ENCODE results near the gene LTBP4. TPM values are rescaled to one million over a fixed set of nuclear protein-coding genes. Genes with fewer than 3 reads are reported as not detected.

The LTBP4 gene
- total RNA-seq, 1 donor from 2014 or later, result 430 TPM

DNA sequence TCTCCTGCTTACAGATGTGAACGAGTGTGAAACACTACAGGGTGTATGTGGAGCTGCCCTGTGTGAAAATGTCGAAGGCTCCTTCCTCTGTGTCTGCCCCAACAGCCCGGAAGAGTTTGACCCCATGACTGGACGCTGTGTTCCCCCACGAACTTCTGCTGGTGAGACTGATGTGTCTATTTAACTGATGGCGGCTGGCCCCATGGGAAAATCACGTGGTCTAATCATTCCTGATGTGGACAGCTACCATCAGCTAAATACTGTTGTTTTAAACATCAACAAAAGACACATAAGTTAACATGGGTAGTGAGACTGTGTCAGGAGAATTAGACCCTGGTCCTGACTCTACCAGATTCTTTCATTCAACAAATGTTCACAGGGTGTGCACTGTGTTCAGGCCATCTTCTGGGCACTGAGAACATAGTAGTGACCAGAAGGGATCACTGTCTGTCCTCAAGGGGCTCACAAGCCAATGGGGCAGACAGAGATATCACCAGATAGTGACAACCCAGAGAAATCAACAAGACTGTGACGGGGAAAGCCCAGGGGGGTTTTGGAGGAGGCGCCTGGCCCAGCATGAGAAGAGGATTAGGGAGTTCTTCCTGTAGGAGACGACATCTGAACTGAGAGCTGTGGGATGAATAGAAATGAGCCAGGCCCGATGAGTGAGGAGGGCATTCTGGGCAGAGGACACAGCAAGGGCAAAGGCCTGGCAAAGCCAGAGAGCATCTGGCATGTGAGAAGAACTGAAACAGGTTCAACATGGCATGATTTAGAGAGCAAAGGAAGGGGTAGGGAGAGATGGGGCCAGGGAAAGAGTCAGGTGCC, 18.4 kb downstream of the LTBP4 start:
- H3K9me3 ChIP-seq, result no peaks in the 10 kb centered on the region
- no peak for ATAC-seq
- no peak for TF ChIP-seq CTCF (IDR thresholded peaks at IDR 0.05)
- H3K4me3 ChIP-seq, result no peak overlapping the region
- H3K27ac ChIP-seq, result no peak overlapping the region
- no peak for DNase-seq
- peaks cover 2% of the 10 kb centered on the region for H3K4me1 ChIP-seq
- peaks cover 26% of the 10 kb centered on the region for H3K36me3 ChIP-seq
- intact Hi-C loops (cut with DNase I), result no loop called here
- no peaks in the 10 kb centered on the region for H3K27me3 ChIP-seq

- Histone ChIP-seq H3K9me3 (no peaks in the 10 kb centered on the region), H3K36me3 (peaks cover 26% of the 10 kb centered on the region), H3K27me3 (no peaks in the 10 kb centered on the region), H3K27ac (no peak overlapping the region), H3K4me1 (no peaks in the 10 kb centered on the region), H3K4me3 (no peak overlapping the region)
- TF ChIP-seq CTCF (IDR thresholded peaks at IDR 0.05), result no peak
- no peak for DNase-seq
- ATAC-seq, result no peak
- intact Hi-C loops (cut with DNase I), result no loop called here
These were observed 19.0 kb downstream of the LTBP4 start for GRCh38 chr19:40620161-40620485.

DNA sequence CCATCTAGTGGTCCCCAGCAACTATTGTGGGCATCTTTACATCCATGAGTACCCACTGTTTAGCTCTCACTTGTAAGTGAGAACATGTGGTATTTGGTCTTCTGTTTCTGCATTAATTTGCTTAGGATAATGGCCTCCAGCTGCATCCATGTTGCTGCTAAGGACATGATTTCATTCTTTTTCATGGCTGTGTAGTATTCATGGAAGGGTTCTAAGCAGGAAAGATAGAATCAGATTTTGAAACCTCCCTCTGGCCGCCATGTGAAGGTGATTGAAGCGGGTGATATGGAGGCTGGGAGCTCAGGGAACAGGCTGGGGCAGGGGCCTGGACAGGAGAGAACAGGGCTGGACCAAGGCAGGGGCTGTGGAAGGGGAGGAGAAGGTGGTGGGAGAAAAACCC, 20.1 kb downstream of the LTBP4 start:
- no peak for TF ChIP-seq CTCF (IDR thresholded peaks at IDR 0.05)
- Histone ChIP-seq H3K9me3 (no peaks in the 10 kb centered on the region), H3K27ac (no peak overlapping the region), H3K27me3 (no peaks in the 10 kb centered on the region), H3K36me3 (peaks cover 32% of the 10 kb centered on the region), H3K4me1 (no peaks in the 10 kb centered on the region), H3K4me3 (no peak overlapping the region)
- DNase-seq, result no peak
- intact Hi-C loops (cut with DNase I), result no loop called here
- no peak for ATAC-seq

- Histone ChIP-seq H3K4me3 (no peak overlapping the region), H3K4me1 (no peaks in the 10 kb centered on the region), H3K36me3 (peaks cover 34% of the 10 kb centered on the region), H3K27me3 (no peaks in the 10 kb centered on the region), H3K27ac (no peak overlapping the region), H3K9me3 (no peaks in the 10 kb centered on the region)
- DNase-seq, result no peak
- intact Hi-C loops (cut with DNase I), result no loop called here
- TF ChIP-seq CTCF (IDR thresholded peaks at IDR 0.05), result no peak
- ATAC-seq, result no peak
These were observed 21.0 kb downstream of the LTBP4 start for GRCh38 chr19:40621966-40622772.

- intact Hi-C loops (cut with DNase I), result no loop called here
- no peak for TF ChIP-seq CTCF (IDR thresholded peaks at IDR 0.05)
- Histone ChIP-seq H3K4me1 (no peaks in the 10 kb centered on the region), H3K9me3 (no peaks in the 10 kb centered on the region), H3K36me3 (peaks cover 34% of the 10 kb centered on the region), H3K27ac (no peak overlapping the region), H3K27me3 (no peaks in the 10 kb centered on the region), H3K4me3 (no peak overlapping the region)
- no peak for ATAC-seq
- no peak for DNase-seq
These were observed 21.6 kb downstream of the LTBP4 start for GRCh38 chr19:40622773-40623075.
